Astrocyte of the spinal cord (primary cell): ENCODE results near the gene HOXD1.

ENCODE experiments used
- DNase-seq: peaks from one replicate; pipeline ENCODE4 v3.0.0; 2011; ENCODE audit warnings: low read depth, low spot score
- H3K4me3 ChIP-seq: 2 replicates; pipeline ENCODE4 v1.5.1; 2011; ENCODE audit warnings: low read depth, mild to moderate bottlenecking, low read length, moderate library complexity
- in situ Hi-C: cut with HindIII; loops from 2 replicates; pipeline ENCODE4 v1.10.0; 2017; ENCODE audit warnings: low sequenced_read_pairs
- TF ChIP-seq, protein P1 (sequence below): IDR thresholded peaks from 2 replicates; pipeline ENCODE4 v1.5.1; 2012; ENCODE audit warnings: low read depth, mild to moderate bottlenecking, low read length, inconsistent platforms

Gene HOXD1

DNA sequence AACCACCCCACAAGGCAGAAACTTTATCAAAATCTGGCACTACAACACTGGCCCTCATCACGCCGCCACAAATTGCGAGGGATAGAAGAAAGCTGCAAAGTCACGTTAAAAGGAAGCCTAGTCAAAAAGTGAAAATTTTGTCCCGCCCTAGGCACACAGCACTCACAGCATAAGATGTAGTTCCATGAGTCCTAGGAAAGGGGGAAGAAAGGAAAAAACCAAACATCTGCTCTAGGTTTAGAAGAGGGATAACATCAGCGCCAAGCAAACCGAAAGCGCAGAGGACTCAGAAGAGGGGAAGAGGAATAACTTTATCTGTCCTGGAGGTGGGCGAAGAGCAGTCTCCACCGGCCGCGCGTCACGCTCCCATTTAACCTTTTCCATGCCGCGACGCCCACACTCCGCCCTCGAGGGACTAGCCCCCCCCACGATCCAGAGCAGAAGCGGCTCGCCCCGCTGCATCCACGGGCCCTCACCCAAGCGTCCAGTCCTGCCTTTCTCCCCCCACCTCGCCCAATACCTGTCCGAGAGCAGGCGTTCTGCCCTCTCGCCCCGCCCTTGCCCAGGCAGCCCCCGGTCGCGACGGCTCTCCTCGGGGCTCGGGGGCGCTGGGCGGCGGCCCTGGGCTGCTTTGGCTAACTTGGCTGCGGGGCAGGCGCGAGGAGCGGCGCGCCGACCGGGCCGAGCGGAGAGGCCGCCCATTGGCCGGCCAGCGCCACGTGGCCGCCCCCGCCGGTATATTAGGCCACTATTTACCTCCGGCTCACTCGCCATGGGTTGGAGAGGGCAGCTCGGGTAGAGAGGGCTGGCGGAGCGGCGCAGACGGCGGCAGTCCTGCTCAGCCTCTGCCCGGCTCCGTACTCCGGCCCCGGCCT, at the start of gene HOXD1:
Gene HOXD1 (plus strand): TSS at position 770 of the 875 bp plus-strand sequence. CDS start 134 bp downstream, outside the sequence.
- TF ChIP-seq, protein P1, sequence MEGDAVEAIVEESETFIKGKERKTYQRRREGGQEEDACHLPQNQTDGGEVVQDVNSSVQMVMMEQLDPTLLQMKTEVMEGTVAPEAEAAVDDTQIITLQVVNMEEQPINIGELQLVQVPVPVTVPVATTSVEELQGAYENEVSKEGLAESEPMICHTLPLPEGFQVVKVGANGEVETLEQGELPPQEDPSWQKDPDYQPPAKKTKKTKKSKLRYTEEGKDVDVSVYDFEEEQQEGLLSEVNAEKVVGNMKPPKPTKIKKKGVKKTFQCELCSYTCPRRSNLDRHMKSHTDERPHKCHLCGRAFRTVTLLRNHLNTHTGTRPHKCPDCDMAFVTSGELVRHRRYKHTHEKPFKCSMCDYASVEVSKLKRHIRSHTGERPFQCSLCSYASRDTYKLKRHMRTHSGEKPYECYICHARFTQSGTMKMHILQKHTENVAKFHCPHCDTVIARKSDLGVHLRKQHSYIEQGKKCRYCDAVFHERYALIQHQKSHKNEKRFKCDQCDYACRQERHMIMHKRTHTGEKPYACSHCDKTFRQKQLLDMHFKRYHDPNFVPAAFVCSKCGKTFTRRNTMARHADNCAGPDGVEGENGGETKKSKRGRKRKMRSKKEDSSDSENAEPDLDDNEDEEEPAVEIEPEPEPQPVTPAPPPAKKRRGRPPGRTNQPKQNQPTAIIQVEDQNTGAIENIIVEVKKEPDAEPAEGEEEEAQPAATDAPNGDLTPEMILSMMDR = no peak
- in situ Hi-C loops = no loop called here
- H3K4me3 ChIP-seq = peak within 1 kb of the TSS; percentile 49
- no peak for DNase-seq

DNA sequence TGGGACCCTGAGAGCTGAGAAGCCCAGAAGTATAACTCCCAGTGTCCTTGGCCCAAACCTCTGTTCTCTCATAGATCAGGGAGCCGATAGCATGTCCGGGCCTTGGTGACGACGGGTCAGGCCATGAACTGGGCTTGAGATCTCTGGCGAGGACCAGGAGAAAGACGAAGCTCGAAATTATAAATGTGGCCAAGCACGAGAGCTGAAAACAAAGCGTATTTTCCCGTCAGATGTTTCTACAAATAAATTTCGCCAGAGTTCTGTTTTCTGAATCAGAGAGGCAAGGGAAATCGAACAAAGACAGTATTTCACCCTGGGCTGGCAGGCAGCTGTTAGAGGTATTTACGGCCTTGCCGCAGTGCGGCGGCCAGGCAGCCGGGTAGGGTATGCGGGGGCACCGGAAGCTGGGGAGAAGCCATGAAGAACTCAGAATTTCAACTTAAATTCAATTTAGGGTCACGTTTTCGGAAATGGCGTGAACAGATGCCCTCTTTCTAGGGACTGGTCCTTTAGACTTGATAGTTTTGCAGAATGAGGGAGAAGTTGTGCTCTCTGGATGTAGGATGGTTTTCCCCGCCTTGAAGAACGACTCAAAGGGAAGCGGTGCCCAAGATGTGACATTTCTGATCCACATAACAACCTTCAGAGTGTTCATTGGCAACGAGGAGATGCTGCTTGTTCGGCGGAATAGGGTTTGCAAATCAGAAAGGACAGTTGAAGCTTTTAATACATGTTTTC, 49.4 kb upstream of the HOXD1 start:
- in situ Hi-C loops = no loop called here
- TF ChIP-seq, protein P1 = no peak
- DNase-seq = no peak
- no peak overlapping the region for H3K4me3 ChIP-seq

DNA sequence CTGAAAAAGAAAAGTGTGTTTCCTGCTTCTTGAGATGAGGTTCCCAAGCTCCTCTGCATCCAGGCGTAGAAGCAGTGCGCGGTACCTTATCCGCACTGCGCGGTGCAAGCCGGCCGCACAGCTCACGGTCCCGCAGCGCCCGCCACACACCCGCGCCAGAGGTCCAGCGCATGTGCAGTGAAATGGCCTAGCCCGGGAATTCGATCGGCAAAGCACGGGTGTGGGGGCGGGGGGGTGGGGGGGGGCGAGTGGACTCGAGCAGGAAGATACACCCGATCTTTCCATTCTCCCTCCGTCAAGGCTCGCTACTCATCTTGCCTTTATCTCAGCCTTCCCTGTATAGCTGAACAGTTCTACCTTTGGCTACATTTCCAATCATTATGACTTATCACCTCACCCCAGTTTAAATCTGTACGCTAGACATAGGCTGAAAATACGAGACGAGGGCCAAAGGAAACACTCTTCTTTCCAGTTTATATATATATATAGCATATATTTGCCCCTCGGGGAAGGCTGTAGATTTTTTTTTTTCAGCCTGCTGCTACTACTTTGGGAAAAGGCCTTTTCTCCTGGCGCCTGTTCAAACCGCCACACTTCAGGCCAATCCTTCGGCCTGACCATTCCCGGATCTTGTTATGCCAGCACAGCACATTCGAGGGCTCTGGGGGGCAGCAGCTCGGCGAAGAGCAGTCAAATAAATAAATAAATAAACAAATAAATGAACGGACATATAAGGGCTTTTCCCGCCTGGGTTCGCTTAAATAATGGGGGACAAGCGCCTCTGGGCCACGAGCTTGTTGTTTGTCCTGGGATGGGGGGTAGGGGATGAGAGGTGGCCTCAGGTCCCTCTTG, 48.6 kb upstream of the HOXD1 start:
- in situ Hi-C loops = no loop called here
- TF ChIP-seq, protein P1 = no peak
- DNase-seq = peak; percentile 61
- H3K4me3 ChIP-seq = peak overlapping the region; percentile 49

DNA sequence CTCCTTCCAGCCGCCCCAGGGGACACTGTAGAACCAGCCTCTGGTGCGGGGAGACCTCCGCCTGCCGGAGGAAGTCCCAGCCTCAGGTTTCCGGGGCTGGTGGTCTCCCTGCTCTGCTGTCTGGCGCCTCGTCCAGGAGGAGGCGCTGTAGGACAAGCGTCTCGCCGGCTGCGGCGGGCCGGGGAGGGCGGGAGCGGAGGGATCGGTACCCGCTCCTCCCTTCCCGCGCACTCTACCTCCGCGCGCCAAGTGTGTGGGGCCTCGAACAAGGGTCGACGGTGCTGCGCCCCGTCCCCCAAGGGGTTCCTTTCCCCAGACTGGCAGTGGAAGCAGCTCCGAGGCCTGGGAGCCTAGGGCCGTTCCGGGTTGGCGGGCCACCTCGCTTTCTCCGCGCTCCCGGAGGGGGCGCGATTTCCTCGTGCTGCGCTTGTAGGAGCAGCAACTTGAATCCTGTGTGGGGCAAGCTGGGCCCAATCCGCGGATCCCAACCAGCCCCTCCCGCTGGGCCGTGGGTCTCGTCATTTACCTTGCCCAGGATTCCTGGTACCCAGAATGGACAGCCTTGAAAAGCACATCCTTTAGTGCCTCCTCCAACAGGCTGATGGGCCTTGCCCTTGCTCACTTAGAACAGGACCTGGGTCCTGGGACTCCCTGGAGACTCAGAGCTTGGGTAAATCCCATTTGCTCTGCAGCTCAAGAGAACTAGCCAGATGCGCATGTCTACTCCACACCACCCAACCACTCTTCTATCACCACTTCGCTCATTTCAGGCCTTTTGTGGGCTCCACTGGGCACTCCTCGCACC, 47.8 kb upstream of the HOXD1 start:
- TF ChIP-seq, protein P1 = peak; percentile 75
- in situ Hi-C loops = no loop called here
- H3K4me3 ChIP-seq = peak overlapping the region; percentile 49
- DNase-seq = peak; percentile 80

DNA sequence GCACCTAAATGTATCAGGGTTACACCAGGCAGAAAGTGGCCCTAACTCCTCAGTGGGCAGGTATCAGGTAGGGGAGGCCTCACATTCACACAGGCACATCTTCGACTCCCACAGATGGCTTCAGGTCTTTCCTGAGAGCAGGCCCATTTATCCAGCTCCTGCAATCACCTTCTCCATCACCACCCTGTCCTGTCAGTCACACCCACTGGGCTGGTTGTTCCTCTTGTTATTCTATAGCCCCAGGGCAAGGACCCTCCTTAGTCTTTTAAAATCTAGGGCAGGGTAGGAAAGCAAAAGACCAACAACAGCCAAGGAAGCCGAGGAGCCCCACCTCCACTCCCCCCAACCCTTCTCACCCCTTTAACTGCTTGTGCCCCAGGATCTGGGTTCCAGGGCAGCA, 46.2 kb upstream of the HOXD1 start:
- no peak overlapping the region for H3K4me3 ChIP-seq
- in situ Hi-C loops = no loop called here
- TF ChIP-seq, protein P1 = no peak
- DNase-seq = no peak
